Measurements from ENCODE around the gene ZFYVE16.

The ZFYVE16 gene

GRCh38 chr5:80360914-80361444 is 46.9 kb upstream of the ZFYVE16 start (continued):
- TF ChIP-seq TCF4 (CRISPR knock-in tag; IDR thresholded peaks at IDR 0.05; ENCODE audit: borderline replicate concordance) = no peak
- TF ChIP-seq SNAI2 (CRISPR knock-in tag; IDR thresholded peaks at IDR 0.05) = no peak
- TF ChIP-seq RARB (CRISPR knock-in tag; IDR thresholded peaks at IDR 0.05) = no peak
- TF ChIP-seq ZNF70 (CRISPR knock-in tag; IDR thresholded peaks at IDR 0.05) = no peak
- no peak for TF ChIP-seq CSDC2 (CRISPR knock-in tag; IDR thresholded peaks at IDR 0.05)
- no peak for TF ChIP-seq ISL1 (CRISPR knock-in tag; IDR thresholded peaks at IDR 0.05)
- no peak for TF ChIP-seq OSR1 (CRISPR knock-in tag; IDR thresholded peaks at IDR 0.05)

GRCh38 chr5:80364892-80365291 is 43.0 kb upstream of the ZFYVE16 start:
- TF ChIP-seq ARNTL (CRISPR knock-in tag; IDR thresholded peaks at IDR 0.05; ENCODE audit: borderline replicate concordance, low read depth) (no peak), PATZ1 (CRISPR knock-in tag; IDR thresholded peaks at IDR 0.05; ENCODE audit: borderline replicate concordance) (no peak), ZC3H10 (CRISPR knock-in tag; IDR thresholded peaks at IDR 0.05) (no peak), TCF4 (CRISPR knock-in tag; IDR thresholded peaks at IDR 0.05; ENCODE audit: borderline replicate concordance) (no peak)
- no peak for ATAC-seq

- ATAC-seq = no peak
- TF ChIP-seq PPARA (CRISPR knock-in tag; IDR thresholded peaks at IDR 0.05; ENCODE audit: borderline replicate concordance) (no peak), TOX (CRISPR knock-in tag; IDR thresholded peaks at IDR 0.05; ENCODE audit: borderline replicate concordance) (no peak), PATZ1 (CRISPR knock-in tag; IDR thresholded peaks at IDR 0.05; ENCODE audit: borderline replicate concordance) (no peak), CSDC2 (CRISPR knock-in tag; IDR thresholded peaks at IDR 0.05) (no peak), GLIS3 (CRISPR knock-in tag; IDR thresholded peaks at IDR 0.05) (no peak), RARB (CRISPR knock-in tag; IDR thresholded peaks at IDR 0.05) (no peak), BACH2 (CRISPR knock-in tag; IDR thresholded peaks at IDR 0.05; ENCODE audit: borderline replicate concordance) (no peak), ZC3H10 (CRISPR knock-in tag; IDR thresholded peaks at IDR 0.05) (no peak), POU6F1 (CRISPR knock-in tag; IDR thresholded peaks at IDR 0.05; ENCODE audit: borderline replicate concordance, low read depth) (no peak), ZFP3 (CRISPR knock-in tag; IDR thresholded peaks at IDR 0.05) (no peak), ESRRG (CRISPR knock-in tag; IDR thresholded peaks at IDR 0.05) (no peak), ZNF8 (CRISPR knock-in tag; IDR thresholded peaks at IDR 0.05) (no peak), ARNTL (CRISPR knock-in tag; IDR thresholded peaks at IDR 0.05; ENCODE audit: borderline replicate concordance, low read depth) (no peak), TSHZ2 (CRISPR knock-in tag; IDR thresholded peaks at IDR 0.05) (no peak), ZFP30 (CRISPR knock-in tag; IDR thresholded peaks at IDR 0.05) (no peak), OSR1 (CRISPR knock-in tag; IDR thresholded peaks at IDR 0.05) (no peak), ISL1 (CRISPR knock-in tag; IDR thresholded peaks at IDR 0.05) (no peak), ZNF565 (CRISPR knock-in tag; conservative IDR thresholded peaks at IDR 0.05; ENCODE audit: low read depth) (no peak), TCF4 (CRISPR knock-in tag; IDR thresholded peaks at IDR 0.05; ENCODE audit: borderline replicate concordance) (no peak)
These were observed 39.0 kb upstream of the ZFYVE16 start for GRCh38 chr5:80368661-80369480.
